Activated B cell treated with CpG ODN at 0.5 μM for 24 hours (primary cell): Measurements from ENCODE around the gene HYCC2. TPM values are rescaled to one million over a fixed set of nuclear protein-coding genes. Genes with fewer than 3 reads are reported as not detected.
"Not testable (repeated sequence)": the region's sequence is repeated elsewhere in the genome, so short reads cannot be mapped to it uniquely, and the experiment has no call there.

Experiments used
- ATAC-seq: fragments of 200-7000 bp; cut with Tn5 transposase; one replicate; pipeline ENCODE4 v1.10.0; 2021; ENCODE audit warnings: low read depth, mild to moderate bottlenecking, moderate library complexity
- CTCF ChIA-PET: fragments of 350-600 bp; sonication (Branson Sonifier 250); formaldehyde crosslinking; loops from one replicate; lab custom pipeline; 2021; ENCODE audit warnings: antibody characterized with exemption; lab: Charles Lee
- POLR2A ChIA-PET: fragments of 350-600 bp; sonication (Branson Sonifier 250); formaldehyde crosslinking; loops from one replicate; lab custom pipeline; 2021; ENCODE audit warnings: antibody characterized with exemption; lab: Charles Lee
- DNase-seq: peaks from one replicate; pipeline ENCODE4 v3.0.0; 2022
- H3K27ac Mint-ChIP-seq: one replicate; pipeline ENCODE4 v1.8.0; 2020; ENCODE audit warnings: mixed read lengths
- H3K27me3 Mint-ChIP-seq: one replicate; pipeline ENCODE4 v1.8.0; 2021; ENCODE audit warnings: mixed read lengths
- H3K36me3 Mint-ChIP-seq: one replicate; pipeline ENCODE4 v1.8.0; 2021; ENCODE audit warnings: low read depth, mixed read lengths
- H3K4me1 Mint-ChIP-seq: one replicate; pipeline ENCODE4 v1.8.0; 2021; ENCODE audit warnings: mixed read lengths
- H3K4me3 Mint-ChIP-seq: one replicate; pipeline ENCODE4 v1.8.0; 2020; ENCODE audit warnings: mild to moderate bottlenecking, mixed read lengths
- H3K9me3 Mint-ChIP-seq: one replicate; pipeline ENCODE4 v1.8.0; 2020; ENCODE audit warnings: mixed read lengths
- CTCF ChIP-seq: fragments of 200-600 bp; IDR thresholded peaks from one replicate; pipeline ENCODE4 v1.8.0; 2022; ENCODE audit warnings: antibody characterized with exemption, mild to moderate bottlenecking
- intact Hi-C: fragments of 100-400 bp; cut with micrococcal nuclease; formaldehyde crosslinking; loops from one replicate; pipeline ENCODE4 v1.15.1; 2024
- total RNA-seq: library from RNA; stranded (reverse); gene quantifications from 2 replicates; pipeline ENCODE4 v1.2.3, GENCODE V29; 2022

Gene HYCC2
- total RNA-seq, 1 donor from 2014 or later, result 39.6 TPM

GRCh38 chr2:201046881-201047280 lies 24.6 kb downstream of the HYCC2 start:
- intact Hi-C loops, result no loop called here
- ChIA-PET CTCF (no interaction called here), POLR2A (interaction anchor here (0.6 kb wide), 1 partner anchor 15 kb away, joined by 4 read pairs; no protein-coding TSS in a partner anchor)
- ATAC-seq (no peak), DNase-seq (no peak)
- TF ChIP-seq CTCF, result no peak
- peaks cover 5% of the 10 kb centered on the region for H3K9me3 Mint-ChIP-seq
- H3K27ac Mint-ChIP-seq, result no peak overlapping the region
- H3K4me3 Mint-ChIP-seq, result no peak overlapping the region
- H3K27me3 Mint-ChIP-seq, result no peaks in the 10 kb centered on the region
- H3K4me1 Mint-ChIP-seq, result no peaks in the 10 kb centered on the region
- peaks cover 35% of the 10 kb centered on the region for H3K36me3 Mint-ChIP-seq

- DNase-seq, H3K4me3 Mint-ChIP-seq, H3K27me3 Mint-ChIP-seq, intact Hi-C loops, H3K9me3 Mint-ChIP-seq, CTCF ChIA-PET, H3K4me1 Mint-ChIP-seq, POLR2A ChIA-PET, H3K27ac Mint-ChIP-seq, ATAC-seq: not testable (repeated sequence)
- peaks cover 49% of the 10 kb centered on the region for H3K36me3 Mint-ChIP-seq
These were observed 28.4 kb downstream of the HYCC2 start for GRCh38 chr2:201043050-201043449.

GRCh38 chr2:201042451-201042850 lies 29.0 kb downstream of the HYCC2 start:
- intact Hi-C loops, H3K4me3 Mint-ChIP-seq, H3K27ac Mint-ChIP-seq, DNase-seq, H3K27me3 Mint-ChIP-seq, CTCF ChIA-PET, POLR2A ChIA-PET, ATAC-seq, H3K4me1 Mint-ChIP-seq, H3K9me3 Mint-ChIP-seq: not testable (repeated sequence)
- H3K36me3 Mint-ChIP-seq, result peaks cover 49% of the 10 kb centered on the region

- no peak for TF ChIP-seq CTCF
- intact Hi-C loops, result no loop called here
- ChIA-PET POLR2A (interaction anchor here (0.6 to 0.8 kb wide), 2 partner anchors 74 to 206 kb away, joined by 3 to 6 read pairs; no protein-coding TSS in a partner anchor), CTCF (no interaction called here)
- Mint-ChIP-seq H3K27me3 (no peaks in the 10 kb centered on the region), H3K4me1 (peaks cover 5% of the 10 kb centered on the region), H3K27ac (peak overlapping the region; percentile 8), H3K4me3 (no peak overlapping the region), H3K36me3 (peaks cover 43% of the 10 kb centered on the region), H3K9me3 (no peaks in the 10 kb centered on the region)
- DNase-seq, result no peak
- ATAC-seq, result no peak
These were observed 30.4 kb downstream of the HYCC2 start for GRCh38 chr2:201040867-201041628.

- Mint-ChIP-seq H3K36me3 (peaks cover 44% of the 10 kb centered on the region), H3K9me3 (peaks cover 2% of the 10 kb centered on the region), H3K27ac (no peak overlapping the region), H3K4me1 (peaks cover 5% of the 10 kb centered on the region), H3K4me3 (no peak overlapping the region), H3K27me3 (no peaks in the 10 kb centered on the region)
- CTCF ChIA-PET, result no interaction called here
- TF ChIP-seq CTCF, result no peak
- intact Hi-C loops, result no loop called here
- POLR2A ChIA-PET, result no interaction called here
- no peak for DNase-seq
- no peak for ATAC-seq
These were observed 32.6 kb downstream of the HYCC2 start for GRCh38 chr2:201038855-201039254.

GRCh38 chr2:201038361-201038760 lies 33.1 kb downstream of the HYCC2 start:
- H3K4me1 Mint-ChIP-seq, CTCF ChIA-PET, H3K4me3 Mint-ChIP-seq, H3K27ac Mint-ChIP-seq, POLR2A ChIA-PET, ATAC-seq, DNase-seq, H3K9me3 Mint-ChIP-seq, intact Hi-C loops, H3K27me3 Mint-ChIP-seq: not testable (repeated sequence)
- peaks cover 44% of the 10 kb centered on the region for H3K36me3 Mint-ChIP-seq

GRCh38 chr2:201034355-201034754 lies 37.1 kb downstream of the HYCC2 start:
- CTCF ChIA-PET, DNase-seq, ATAC-seq, H3K27me3 Mint-ChIP-seq, H3K27ac Mint-ChIP-seq, H3K9me3 Mint-ChIP-seq, intact Hi-C loops, POLR2A ChIA-PET, H3K4me3 Mint-ChIP-seq, H3K4me1 Mint-ChIP-seq: not testable (repeated sequence)
- H3K36me3 Mint-ChIP-seq, result peaks cover 32% of the 10 kb centered on the region
